Activated CD8-positive, alpha-beta memory T cell treated with anti-CD3 and anti-CD28 coated beads for 36 hours (primary cell): ENCODE data around the gene CFAP54. TPM values are rescaled to one million over a fixed set of nuclear protein-coding genes. Genes with fewer than 3 reads are reported as not detected.
"Not testable (repeated sequence)": the region's sequence is repeated elsewhere in the genome, so short reads cannot be mapped to it uniquely, and the experiment has no call there.

ENCODE experiments used
- CTCF ChIA-PET: fragments of 350-600 bp; sonication (Branson Sonifier 250); formaldehyde crosslinking; loops from one replicate; lab custom pipeline; 2021; ENCODE audit warnings: antibody characterized with exemption; lab: Charles Lee
- POLR2A ChIA-PET: fragments of 350-600 bp; sonication (Branson Sonifier 250); formaldehyde crosslinking; loops from one replicate; lab custom pipeline; 2021; ENCODE audit warnings: antibody characterized with exemption; lab: Charles Lee
- total RNA-seq, 2 experiments: library from RNA; stranded (reverse); gene quantifications; one replicate each; pipeline ENCODE4 v1.2.3, GENCODE V29; 2021

The CFAP54 gene
- total RNA-seq, 2 experiments from 2014 or later: 0.10 to 0.40 TPM

- ChIA-PET POLR2A (no interaction called here), CTCF (no interaction called here)
These were observed 81.9 kb downstream of the CFAP54 start for GRCh38 chr12:96571101-96571862.

GRCh38 chr12:96578526-96579125 is 89.2 kb downstream of the CFAP54 start:
- ChIA-PET CTCF (interaction anchor here (1.5 kb wide), 1 partner anchor 758 kb away, joined by 3 read pairs; no protein-coding TSS in a partner anchor), POLR2A (no interaction called here)

- CTCF ChIA-PET: no interaction called here
- POLR2A ChIA-PET: no interaction called here
These were observed 96.6 kb downstream of the CFAP54 start for GRCh38 chr12:96585977-96586376.

- POLR2A ChIA-PET: no interaction called here
- CTCF ChIA-PET: no interaction called here
These were observed 98.3 kb downstream of the CFAP54 start for GRCh38 chr12:96587691-96588090.

GRCh38 chr12:96590970-96591369 is 101.6 kb downstream of the CFAP54 start:
- ChIA-PET CTCF (no interaction called here), POLR2A (no interaction called here)

- POLR2A ChIA-PET, CTCF ChIA-PET: not testable (repeated sequence)
These were observed 115.0 kb downstream of the CFAP54 start for GRCh38 chr12:96604374-96604773.

- POLR2A ChIA-PET: no interaction called here
These were observed 116.3 kb downstream of the CFAP54 start for GRCh38 chr12:96605684-96606083.

GRCh38 chr12:96606134-96606533 is 116.8 kb downstream of the CFAP54 start:
- POLR2A ChIA-PET: no interaction called here
- CTCF ChIA-PET: no interaction called here

More at GRCh38 chr12:96605684-96606083, 116.3 kb downstream of the CFAP54 start:
- CTCF ChIA-PET: no interaction called here

- ChIA-PET POLR2A (no interaction called here), CTCF (no interaction called here)
These were observed 117.3 kb downstream of the CFAP54 start for GRCh38 chr12:96606644-96607043.

GRCh38 chr12:96617178-96617577 is 127.8 kb downstream of the CFAP54 start:
- ChIA-PET CTCF (no interaction called here), POLR2A (no interaction called here)

GRCh38 chr12:96623155-96623554 is 133.8 kb downstream of the CFAP54 start:
- CTCF ChIA-PET: no interaction called here

GRCh38 chr12:96623656-96624217 is 134.4 kb downstream of the CFAP54 start:
- POLR2A ChIA-PET: no interaction called here
- CTCF ChIA-PET: no interaction called here

More at GRCh38 chr12:96623155-96623554, 133.8 kb downstream of the CFAP54 start:
- POLR2A ChIA-PET: no interaction called here

- POLR2A ChIA-PET: no interaction called here
- CTCF ChIA-PET: no interaction called here
These were observed 146.5 kb downstream of the CFAP54 start for GRCh38 chr12:96635844-96636243.

- POLR2A ChIA-PET: no interaction called here
- CTCF ChIA-PET: no interaction called here
These were observed 147.5 kb downstream of the CFAP54 start for GRCh38 chr12:96636895-96637294.

- ChIA-PET POLR2A (no interaction called here), CTCF (no interaction called here)
These were observed 159.5 kb downstream of the CFAP54 start for GRCh38 chr12:96648923-96649322.

GRCh38 chr12:96652870-96653269 is 163.5 kb downstream of the CFAP54 start:
- ChIA-PET POLR2A (no interaction called here), CTCF (interaction anchor here (0.6 kb wide), 1 partner anchor 22 kb away, joined by 3 read pairs; no protein-coding TSS in a partner anchor)

- ChIA-PET POLR2A (no interaction called here), CTCF (no interaction called here)
These were observed 168.7 kb downstream of the CFAP54 start for GRCh38 chr12:96658075-96658474.

- POLR2A ChIA-PET: no interaction called here
- CTCF ChIA-PET: no interaction called here
These were observed 180.4 kb downstream of the CFAP54 start for GRCh38 chr12:96669786-96670185.

- POLR2A ChIA-PET: no interaction called here
- CTCF ChIA-PET: no interaction called here
These were observed 181.0 kb downstream of the CFAP54 start for GRCh38 chr12:96670334-96670899.

- POLR2A ChIA-PET, CTCF ChIA-PET: not testable (repeated sequence)
These were observed 186.1 kb downstream of the CFAP54 start for GRCh38 chr12:96675519-96675918.
